K562 (cell line): Measurements from ENCODE around the gene KLK3. TPM values are rescaled to one million over a fixed set of nuclear protein-coding genes. Genes with fewer than 3 reads are reported as not detected.

Experiments used
- CAMTA2 ChIP-seq: fragments of 250-450 bp; sonication (Bioruptor Pico); conservative IDR thresholded peaks from 2 replicates; pipeline ENCODE4 v1.5.1; 2022
- CBX5 ChIP-seq: IDR thresholded peaks from 2 replicates; pipeline ENCODE4 v1.6.1; 2014; ENCODE audit warnings: low read depth, borderline replicate concordance
- CCAR2 ChIP-seq: fragments of 200-400 bp; formaldehyde crosslinking; IDR thresholded peaks from 2 replicates; pipeline ENCODE4 v1.6.1; 2017; ENCODE audit warnings: mild to moderate bottlenecking, low read depth, low read length
- FOSL1 ChIP-seq: fragments of 200-800 bp; sonication (Bioruptor generic); conservative IDR thresholded peaks from 2 replicates; pipeline ENCODE4 v1.6.1; 2016; ENCODE audit warnings: missing genetic modification characterization, missing compliant biosample characterization
- MCM2 ChIP-seq: fragments of 450-650 bp; IDR thresholded peaks from 2 replicates; pipeline ENCODE4 v1.6.1; 2017; ENCODE audit warnings: low read depth, mild to moderate bottlenecking
- NFIX ChIP-seq: fragments of 250-450 bp; sonication (Bioruptor Pico); IDR thresholded peaks from 2 replicates; pipeline ENCODE4 v1.4.0; 2020; ENCODE audit warnings: low read depth, mild to moderate bottlenecking, moderate library complexity
- PHTF2 ChIP-seq: fragments of 250-450 bp; sonication (Bioruptor Pico); IDR thresholded peaks from 2 replicates; pipeline ENCODE4 v1.5.0; 2021; ENCODE audit warnings: mild to moderate bottlenecking
- SIX5 ChIP-seq, 2 experiments: IDR thresholded peaks; 2 replicates each; pipeline ENCODE4 v1.6.1; 2011; ENCODE audit warnings: low read length in 2 of 2, borderline replicate concordance in 1 of 2, low read depth in 1 of 2, mild to moderate bottlenecking in 1 of 2, moderate library complexity in 1 of 2; ENCODE audit not compliant: insufficient read depth in 1 of 2
- SMARCB1 ChIP-seq: IDR thresholded peaks from 2 replicates; pipeline ENCODE4 v1.6.1; 2011; ENCODE audit warnings: improper control_type of control experiment, low read depth; ENCODE audit not compliant: insufficient read length
- TRIM24 ChIP-seq, 2 experiments: fragments of 450-650 bp; IDR thresholded peaks; 2 replicates each; pipeline ENCODE4 v1.6.1; 2016
- YY1 ChIP-seq, 3 experiments: IDR thresholded peaks; 2 replicates each; pipeline ENCODE4 v1.6.1; 2011; ENCODE audit warnings: low read length in 2 of 3, mild to moderate bottlenecking in 2 of 3, moderate library complexity in 2 of 3, borderline replicate concordance in 1 of 3, control low read depth in 1 of 3, low read depth in 1 of 3; ENCODE audit not compliant: insufficient read depth in 3 of 3, insufficient replicate concordance in 2 of 3, control insufficient read depth in 1 of 3, insufficient read length in 1 of 3; ENCODE audit errors: extremely low read depth in 1 of 3
- ZKSCAN3 ChIP-seq: fragments of 250-450 bp; sonication (Bioruptor Pico); IDR thresholded peaks from 2 replicates; pipeline ENCODE4 v1.4.0; 2020
- polyA plus RNA-seq, 8 experiments: library from polyadenylated mRNA; depleted of rRNA in 4 of 8; stranded (reverse) in 5 of 8; unstranded in 3 of 8; fragments of >200 nt; fragmentation: Nextera tagmentation in 2 of 8; fragmentation: Illumina TruSeq in 1 of 8; extraction: Ambion mirVana in 2 of 8; extraction: Trizol in 1 of 8; gene quantifications; 2 replicates each; pipeline versions ENCODE4 v1.2.1 to v1.2.3, GENCODE V29; 2011 to 2014; ENCODE audit warnings: inconsistent platforms in 1 of 8, missing spikeins in 1 of 8
- total RNA-seq, 7 experiments: library from RNA; depleted of rRNA in 6 of 7; stranded (reverse); fragments of >200 nt in 6 of 7; fragmentation: Illumina TruSeq in 2 of 7; extraction: Trizol in 2 of 7; gene quantifications; 2 replicates each; pipeline versions ENCODE4 v1.2.1 to v1.2.3, GENCODE V29; 2011 to 2021; ENCODE audit warnings: low replicate concordance in 1 of 7
- TF ChIP-seq, protein P1 (sequence below), 2 experiments: fragments of 150-350 bp in 1 of 2; IDR thresholded peaks; 2 replicates each; pipeline ENCODE4 v1.6.1; 2012 to 2016; ENCODE audit warnings: low read depth in 2 of 2, low read length in 2 of 2, mild to moderate bottlenecking in 1 of 2, moderate library complexity in 1 of 2
- TF ChIP-seq, protein P2 (sequence below): fragments of 450-650 bp; formaldehyde crosslinking; IDR thresholded peaks from 2 replicates; pipeline ENCODE4 v1.4.0; 2022; ENCODE audit warnings: mild to moderate bottlenecking, moderate library complexity
- TF ChIP-seq, protein P3 (sequence below): sonication (generic); formaldehyde crosslinking; IDR thresholded peaks from 2 replicates; pipeline ENCODE4 v1.8.1; 2023; ENCODE audit warnings: mild to moderate bottlenecking, missing genetic modification reagents
- TF ChIP-seq, protein P4 (sequence below): sonication (generic); formaldehyde crosslinking; IDR thresholded peaks from 2 replicates; pipeline ENCODE4 v1.8.0; 2023; ENCODE audit warnings: mild to moderate bottlenecking, missing genetic modification reagents

KLK3 gene
- total and polyA plus RNA-seq, 9 of the 15 experiments (the other 6 are each of a cell fraction or from before 2014, with no cell fraction given) = not detected

DNA sequence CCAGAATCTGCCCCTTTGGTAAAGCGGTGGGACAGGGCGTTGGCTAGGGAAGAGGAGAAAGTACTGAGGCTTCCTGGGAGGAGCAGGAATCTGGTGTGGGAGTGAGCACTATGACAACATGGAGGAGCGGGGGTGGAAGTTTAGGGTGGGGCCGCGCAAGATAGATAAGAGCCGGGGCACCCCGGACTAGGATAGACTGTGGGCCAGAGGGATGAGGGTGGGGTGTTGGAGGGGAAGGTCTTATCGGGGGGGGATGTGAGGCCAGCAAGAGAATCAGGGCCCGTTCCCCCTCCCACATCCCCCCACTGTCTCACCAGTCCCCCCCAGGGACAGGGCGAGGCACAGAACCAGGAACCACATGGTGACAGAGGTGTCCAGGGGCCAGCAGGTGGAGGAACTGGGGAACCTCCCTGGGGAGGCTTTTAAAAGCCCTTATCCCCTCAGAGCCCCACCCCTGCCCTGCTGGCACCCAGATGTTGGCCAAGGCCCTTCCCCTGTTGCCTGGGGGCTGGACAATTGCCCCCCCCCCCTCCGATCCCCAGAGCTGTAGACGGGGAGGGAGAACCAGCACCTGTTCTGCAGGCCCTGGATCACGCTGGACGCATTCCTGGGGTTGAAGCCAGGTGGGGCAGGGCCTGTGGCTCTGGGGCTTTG lies 31.2 kb upstream of the KLK3 start, which contains the start of gene KLK1 (continued):
- TF ChIP-seq, protein P1, sequence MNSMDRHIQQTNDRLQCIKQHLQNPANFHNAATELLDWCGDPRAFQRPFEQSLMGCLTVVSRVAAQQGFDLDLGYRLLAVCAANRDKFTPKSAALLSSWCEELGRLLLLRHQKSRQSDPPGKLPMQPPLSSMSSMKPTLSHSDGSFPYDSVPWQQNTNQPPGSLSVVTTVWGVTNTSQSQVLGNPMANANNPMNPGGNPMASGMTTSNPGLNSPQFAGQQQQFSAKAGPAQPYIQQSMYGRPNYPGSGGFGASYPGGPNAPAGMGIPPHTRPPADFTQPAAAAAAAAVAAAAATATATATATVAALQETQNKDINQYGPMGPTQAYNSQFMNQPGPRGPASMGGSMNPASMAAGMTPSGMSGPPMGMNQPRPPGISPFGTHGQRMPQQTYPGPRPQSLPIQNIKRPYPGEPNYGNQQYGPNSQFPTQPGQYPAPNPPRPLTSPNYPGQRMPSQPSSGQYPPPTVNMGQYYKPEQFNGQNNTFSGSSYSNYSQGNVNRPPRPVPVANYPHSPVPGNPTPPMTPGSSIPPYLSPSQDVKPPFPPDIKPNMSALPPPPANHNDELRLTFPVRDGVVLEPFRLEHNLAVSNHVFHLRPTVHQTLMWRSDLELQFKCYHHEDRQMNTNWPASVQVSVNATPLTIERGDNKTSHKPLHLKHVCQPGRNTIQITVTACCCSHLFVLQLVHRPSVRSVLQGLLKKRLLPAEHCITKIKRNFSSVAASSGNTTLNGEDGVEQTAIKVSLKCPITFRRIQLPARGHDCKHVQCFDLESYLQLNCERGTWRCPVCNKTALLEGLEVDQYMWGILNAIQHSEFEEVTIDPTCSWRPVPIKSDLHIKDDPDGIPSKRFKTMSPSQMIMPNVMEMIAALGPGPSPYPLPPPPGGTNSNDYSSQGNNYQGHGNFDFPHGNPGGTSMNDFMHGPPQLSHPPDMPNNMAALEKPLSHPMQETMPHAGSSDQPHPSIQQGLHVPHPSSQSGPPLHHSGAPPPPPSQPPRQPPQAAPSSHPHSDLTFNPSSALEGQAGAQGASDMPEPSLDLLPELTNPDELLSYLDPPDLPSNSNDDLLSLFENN (IDR thresholded peaks at IDR 0.05; ENCODE audit: low read depth in 2 of 2, low read length in 2 of 2) = no peak
- TF ChIP-seq YY1 (IDR thresholded peaks at IDR 0.05; ENCODE audit: borderline replicate concordance in 1 of 3, control insufficient read depth in 1 of 3, extremely low read depth in 1 of 3, insufficient read depth in 3 of 3, insufficient read length in 1 of 3, insufficient replicate concordance in 2 of 3, low read depth in 1 of 3, low read length in 2 of 3) = peak in 1 of 3 experiments; percentile 63
- TF ChIP-seq ZKSCAN3 = no peak
- no peak for TF ChIP-seq CAMTA2 (CRISPR knock-in tag)
- TF ChIP-seq, protein P2, sequence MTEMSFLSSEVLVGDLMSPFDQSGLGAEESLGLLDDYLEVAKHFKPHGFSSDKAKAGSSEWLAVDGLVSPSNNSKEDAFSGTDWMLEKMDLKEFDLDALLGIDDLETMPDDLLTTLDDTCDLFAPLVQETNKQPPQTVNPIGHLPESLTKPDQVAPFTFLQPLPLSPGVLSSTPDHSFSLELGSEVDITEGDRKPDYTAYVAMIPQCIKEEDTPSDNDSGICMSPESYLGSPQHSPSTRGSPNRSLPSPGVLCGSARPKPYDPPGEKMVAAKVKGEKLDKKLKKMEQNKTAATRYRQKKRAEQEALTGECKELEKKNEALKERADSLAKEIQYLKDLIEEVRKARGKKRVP (CRISPR knock-in tag) = no peak
- TF ChIP-seq, protein P3, sequence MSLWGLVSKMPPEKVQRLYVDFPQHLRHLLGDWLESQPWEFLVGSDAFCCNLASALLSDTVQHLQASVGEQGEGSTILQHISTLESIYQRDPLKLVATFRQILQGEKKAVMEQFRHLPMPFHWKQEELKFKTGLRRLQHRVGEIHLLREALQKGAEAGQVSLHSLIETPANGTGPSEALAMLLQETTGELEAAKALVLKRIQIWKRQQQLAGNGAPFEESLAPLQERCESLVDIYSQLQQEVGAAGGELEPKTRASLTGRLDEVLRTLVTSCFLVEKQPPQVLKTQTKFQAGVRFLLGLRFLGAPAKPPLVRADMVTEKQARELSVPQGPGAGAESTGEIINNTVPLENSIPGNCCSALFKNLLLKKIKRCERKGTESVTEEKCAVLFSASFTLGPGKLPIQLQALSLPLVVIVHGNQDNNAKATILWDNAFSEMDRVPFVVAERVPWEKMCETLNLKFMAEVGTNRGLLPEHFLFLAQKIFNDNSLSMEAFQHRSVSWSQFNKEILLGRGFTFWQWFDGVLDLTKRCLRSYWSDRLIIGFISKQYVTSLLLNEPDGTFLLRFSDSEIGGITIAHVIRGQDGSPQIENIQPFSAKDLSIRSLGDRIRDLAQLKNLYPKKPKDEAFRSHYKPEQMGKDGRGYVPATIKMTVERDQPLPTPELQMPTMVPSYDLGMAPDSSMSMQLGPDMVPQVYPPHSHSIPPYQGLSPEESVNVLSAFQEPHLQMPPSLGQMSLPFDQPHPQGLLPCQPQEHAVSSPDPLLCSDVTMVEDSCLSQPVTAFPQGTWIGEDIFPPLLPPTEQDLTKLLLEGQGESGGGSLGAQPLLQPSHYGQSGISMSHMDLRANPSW (CRISPR knock-in tag) = no peak
- TF ChIP-seq PHTF2 (CRISPR knock-in tag) = no peak
- TF ChIP-seq CCAR2 = no peak
- TF ChIP-seq MCM2 = no peak
- TF ChIP-seq CBX5 = no peak
- TF ChIP-seq SMARCB1 = no peak
- TF ChIP-seq TRIM24 (IDR thresholded peaks at IDR 0.05) = no peak
- TF ChIP-seq, protein P4, sequence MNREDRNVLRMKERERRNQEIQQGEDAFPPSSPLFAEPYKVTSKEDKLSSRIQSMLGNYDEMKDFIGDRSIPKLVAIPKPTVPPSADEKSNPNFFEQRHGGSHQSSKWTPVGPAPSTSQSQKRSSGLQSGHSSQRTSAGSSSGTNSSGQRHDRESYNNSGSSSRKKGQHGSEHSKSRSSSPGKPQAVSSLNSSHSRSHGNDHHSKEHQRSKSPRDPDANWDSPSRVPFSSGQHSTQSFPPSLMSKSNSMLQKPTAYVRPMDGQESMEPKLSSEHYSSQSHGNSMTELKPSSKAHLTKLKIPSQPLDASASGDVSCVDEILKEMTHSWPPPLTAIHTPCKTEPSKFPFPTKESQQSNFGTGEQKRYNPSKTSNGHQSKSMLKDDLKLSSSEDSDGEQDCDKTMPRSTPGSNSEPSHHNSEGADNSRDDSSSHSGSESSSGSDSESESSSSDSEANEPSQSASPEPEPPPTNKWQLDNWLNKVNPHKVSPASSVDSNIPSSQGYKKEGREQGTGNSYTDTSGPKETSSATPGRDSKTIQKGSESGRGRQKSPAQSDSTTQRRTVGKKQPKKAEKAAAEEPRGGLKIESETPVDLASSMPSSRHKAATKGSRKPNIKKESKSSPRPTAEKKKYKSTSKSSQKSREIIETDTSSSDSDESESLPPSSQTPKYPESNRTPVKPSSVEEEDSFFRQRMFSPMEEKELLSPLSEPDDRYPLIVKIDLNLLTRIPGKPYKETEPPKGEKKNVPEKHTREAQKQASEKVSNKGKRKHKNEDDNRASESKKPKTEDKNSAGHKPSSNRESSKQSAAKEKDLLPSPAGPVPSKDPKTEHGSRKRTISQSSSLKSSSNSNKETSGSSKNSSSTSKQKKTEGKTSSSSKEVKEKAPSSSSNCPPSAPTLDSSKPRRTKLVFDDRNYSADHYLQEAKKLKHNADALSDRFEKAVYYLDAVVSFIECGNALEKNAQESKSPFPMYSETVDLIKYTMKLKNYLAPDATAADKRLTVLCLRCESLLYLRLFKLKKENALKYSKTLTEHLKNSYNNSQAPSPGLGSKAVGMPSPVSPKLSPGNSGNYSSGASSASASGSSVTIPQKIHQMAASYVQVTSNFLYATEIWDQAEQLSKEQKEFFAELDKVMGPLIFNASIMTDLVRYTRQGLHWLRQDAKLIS = no peak
- TF ChIP-seq FOSL1 (tag) = no peak
- TF ChIP-seq NFIX = no peak
- TF ChIP-seq SIX5 (IDR thresholded peaks at IDR 0.05; ENCODE audit: borderline replicate concordance in 1 of 2, insufficient read depth in 1 of 2, low read depth in 1 of 2, low read length in 2 of 2) = no peak
